ENCODE results near the gene MED10.
A peak's percentile ranks its signal among the peaks of the same experiment; 100 is the strongest.
"Not testable (repeated sequence)": the region's sequence is repeated elsewhere in the genome, so short reads cannot be mapped to it uniquely, and the experiment has no call there.

Gene MED10

GRCh38 chr5:6363454-6364011 is 14.8 kb downstream of the MED10 start:
- H3K9me3 Mint-ChIP-seq; DNase-seq (ENCODE audit: low spot score in 2 of 2); ATAC-seq (replicated peaks; ENCODE audit: extremely low read depth, poor library complexity, severe bottlenecking); H3K27me3 Mint-ChIP-seq; H3K4me3 Mint-ChIP-seq; H3K27ac Mint-ChIP-seq (ENCODE audit: low read depth): not testable (repeated sequence)
- peaks cover 11% of the 10 kb centered on the region for H3K36me3 Mint-ChIP-seq (ENCODE audit: insufficient read depth)
- peaks cover 12% of the 10 kb centered on the region for H3K4me1 Mint-ChIP-seq

DNA sequence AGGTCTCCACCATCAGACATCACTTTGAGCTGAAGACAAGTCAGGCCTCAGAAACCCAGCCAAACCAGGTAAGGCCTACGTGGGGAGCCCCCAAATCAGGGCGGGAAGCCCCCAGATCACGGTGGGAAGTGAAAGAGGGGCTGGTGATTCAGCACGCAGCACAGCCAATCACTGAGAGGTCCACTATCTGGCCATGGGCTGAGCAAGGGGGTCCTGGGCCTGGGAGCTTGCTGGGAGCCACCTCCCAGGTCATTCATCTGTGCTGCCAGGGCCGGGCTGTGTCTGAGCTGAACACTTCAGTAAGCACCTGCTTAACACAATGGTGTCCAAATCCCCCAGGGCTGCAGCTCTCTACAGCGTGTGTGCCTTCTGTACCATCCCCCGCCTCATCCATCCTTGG is 15.5 kb downstream of the MED10 start:
- no peaks in the 10 kb centered on the region for H3K27me3 Mint-ChIP-seq
- H3K27ac Mint-ChIP-seq (ENCODE audit: low read depth): no peak overlapping the region
- H3K36me3 Mint-ChIP-seq (ENCODE audit: insufficient read depth): peaks cover 9% of the 10 kb centered on the region
- DNase-seq (ENCODE audit: low spot score in 2 of 2): no peak
- no peak for ATAC-seq (replicated peaks; ENCODE audit: extremely low read depth, poor library complexity, severe bottlenecking)
- H3K4me1 Mint-ChIP-seq: peaks cover 12% of the 10 kb centered on the region
- no peaks in the 10 kb centered on the region for H3K9me3 Mint-ChIP-seq
- no peak overlapping the region for H3K4me3 Mint-ChIP-seq

DNA sequence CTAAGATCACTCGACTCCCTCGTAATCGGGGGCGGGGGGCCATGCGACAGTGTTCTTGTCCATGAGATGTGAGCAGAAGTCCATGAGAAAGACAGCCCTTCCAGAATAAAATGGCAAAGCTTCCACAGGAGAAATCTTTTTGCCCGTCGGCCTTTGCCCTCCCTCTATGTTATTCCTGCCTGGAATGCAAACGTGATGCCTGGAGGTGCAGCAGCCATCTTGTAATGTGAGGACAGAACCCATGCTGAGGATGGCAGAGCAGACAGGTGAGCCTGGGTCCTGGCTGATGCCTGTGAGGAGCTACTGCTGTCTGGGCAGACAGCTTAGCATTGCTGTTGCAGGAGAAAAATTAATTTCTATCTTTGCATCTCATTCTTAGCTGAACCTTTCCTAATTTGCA is 17.2 kb downstream of the MED10 start:
- Mint-ChIP-seq H3K27me3 (no peaks in the 10 kb centered on the region), H3K4me3 (no peak overlapping the region), H3K9me3 (no peaks in the 10 kb centered on the region), H3K36me3 (ENCODE audit: insufficient read depth) (peaks cover 6% of the 10 kb centered on the region), H3K4me1 (peaks cover 12% of the 10 kb centered on the region), H3K27ac (ENCODE audit: low read depth) (no peak overlapping the region)
- DNase-seq (ENCODE audit: low spot score in 2 of 2): no peak
- no peak for ATAC-seq (replicated peaks; ENCODE audit: extremely low read depth, poor library complexity, severe bottlenecking)

- ATAC-seq (replicated peaks; ENCODE audit: extremely low read depth, poor library complexity, severe bottlenecking) (no peak), DNase-seq (ENCODE audit: low spot score in 2 of 2) (no peak)
- peaks cover 6% of the 10 kb centered on the region for H3K36me3 Mint-ChIP-seq (ENCODE audit: insufficient read depth)
- peak overlapping the region; percentile 42 for H3K4me3 Mint-ChIP-seq
- no peaks in the 10 kb centered on the region for H3K27me3 Mint-ChIP-seq
- H3K27ac Mint-ChIP-seq (ENCODE audit: low read depth): peak overlapping the region; percentile 92
- H3K4me1 Mint-ChIP-seq: peaks cover 12% of the 10 kb centered on the region
- H3K9me3 Mint-ChIP-seq: no peaks in the 10 kb centered on the region
Measured at GRCh38 chr5:6360323-6361072, 17.8 kb downstream of the MED10 start.

DNA sequence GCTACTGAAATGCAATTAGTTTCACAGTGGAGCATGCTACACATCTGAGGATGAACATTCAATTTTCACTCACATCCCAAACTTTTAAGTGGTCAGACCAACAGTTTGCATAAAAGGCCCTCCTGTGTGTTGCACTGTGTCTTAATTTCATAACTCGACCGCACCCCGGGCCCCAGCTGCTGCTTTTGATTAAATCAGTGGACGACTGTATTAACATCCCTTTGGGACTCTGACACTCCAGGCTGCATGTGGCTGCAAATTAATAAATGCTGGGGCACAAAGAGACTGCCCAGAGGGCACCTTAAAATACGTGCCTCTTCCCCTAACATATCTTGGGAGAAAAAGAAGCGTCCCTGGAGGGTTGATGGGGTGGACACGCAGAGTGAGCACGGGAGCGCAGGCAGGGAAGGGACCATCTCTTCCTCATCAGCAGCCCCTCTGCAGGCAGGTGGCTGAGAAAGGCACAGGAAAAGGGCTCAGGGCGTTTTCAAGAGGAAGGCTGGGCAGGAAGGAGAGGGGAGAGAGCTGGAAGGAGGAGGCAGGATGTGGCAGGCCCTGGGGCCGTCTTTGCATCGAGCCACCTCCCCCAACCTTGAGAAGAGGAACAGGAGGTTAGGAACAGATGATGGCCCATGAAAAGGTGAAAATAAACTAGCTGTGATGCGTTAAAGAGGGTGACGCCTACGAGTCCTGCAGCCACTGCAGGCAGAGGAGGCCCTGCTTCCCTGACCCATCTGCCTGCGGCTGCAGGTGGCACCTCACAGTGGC is 18.6 kb downstream of the MED10 start:
- ATAC-seq (replicated peaks; ENCODE audit: extremely low read depth, poor library complexity, severe bottlenecking): no peak
- Mint-ChIP-seq H3K36me3 (ENCODE audit: insufficient read depth) (peaks cover 6% of the 10 kb centered on the region), H3K4me3 (peak overlapping the region; percentile 42)

DNA sequence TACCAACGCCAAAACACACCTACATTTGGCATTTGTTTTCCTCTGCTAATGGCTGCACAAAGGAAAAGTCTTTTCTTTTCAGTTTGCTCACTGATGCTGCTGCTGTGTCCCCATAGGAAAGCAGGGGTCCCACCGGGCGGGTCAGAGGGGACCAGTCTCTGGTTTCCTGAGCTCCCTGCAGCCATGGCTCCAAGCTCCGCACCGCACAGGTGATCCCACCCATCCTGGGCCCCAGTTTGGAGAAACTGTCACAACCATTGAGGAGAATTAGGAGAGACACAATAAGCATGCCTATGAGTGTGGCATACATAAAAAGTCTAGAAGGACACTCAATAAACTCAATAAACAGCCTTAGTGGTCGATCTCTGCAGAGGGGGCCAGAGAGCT is 19.9 kb downstream of the MED10 start:
- peaks cover 12% of the 10 kb centered on the region for H3K4me1 Mint-ChIP-seq
- DNase-seq (ENCODE audit: low spot score in 2 of 2) (no peak), ATAC-seq (replicated peaks; ENCODE audit: extremely low read depth, poor library complexity, severe bottlenecking) (no peak)
- no peaks in the 10 kb centered on the region for H3K27me3 Mint-ChIP-seq
- no peak overlapping the region for H3K27ac Mint-ChIP-seq (ENCODE audit: low read depth)
- H3K36me3 Mint-ChIP-seq (ENCODE audit: insufficient read depth): peaks cover 6% of the 10 kb centered on the region
- H3K4me3 Mint-ChIP-seq: no peak overlapping the region
- no peaks in the 10 kb centered on the region for H3K9me3 Mint-ChIP-seq

More for the DNA sequence above, 18.6 kb downstream of the MED10 start:
- Mint-ChIP-seq H3K27me3 (no peaks in the 10 kb centered on the region), H3K9me3 (no peaks in the 10 kb centered on the region), H3K27ac (ENCODE audit: low read depth) (peak overlapping the region; percentile 92), H3K4me1 (peaks cover 12% of the 10 kb centered on the region)
- no peak for DNase-seq (ENCODE audit: low spot score in 2 of 2)

- not testable (repeated sequence) for H3K4me3 Mint-ChIP-seq; ATAC-seq (replicated peaks; ENCODE audit: extremely low read depth, poor library complexity, severe bottlenecking); H3K9me3 Mint-ChIP-seq; DNase-seq (ENCODE audit: low spot score in 2 of 2); H3K36me3 Mint-ChIP-seq (ENCODE audit: insufficient read depth); H3K27me3 Mint-ChIP-seq; H3K27ac Mint-ChIP-seq (ENCODE audit: low read depth)
- peaks cover 12% of the 10 kb centered on the region for H3K4me1 Mint-ChIP-seq
Measured at GRCh38 chr5:6357817-6358433, 20.4 kb downstream of the MED10 start.

DNA sequence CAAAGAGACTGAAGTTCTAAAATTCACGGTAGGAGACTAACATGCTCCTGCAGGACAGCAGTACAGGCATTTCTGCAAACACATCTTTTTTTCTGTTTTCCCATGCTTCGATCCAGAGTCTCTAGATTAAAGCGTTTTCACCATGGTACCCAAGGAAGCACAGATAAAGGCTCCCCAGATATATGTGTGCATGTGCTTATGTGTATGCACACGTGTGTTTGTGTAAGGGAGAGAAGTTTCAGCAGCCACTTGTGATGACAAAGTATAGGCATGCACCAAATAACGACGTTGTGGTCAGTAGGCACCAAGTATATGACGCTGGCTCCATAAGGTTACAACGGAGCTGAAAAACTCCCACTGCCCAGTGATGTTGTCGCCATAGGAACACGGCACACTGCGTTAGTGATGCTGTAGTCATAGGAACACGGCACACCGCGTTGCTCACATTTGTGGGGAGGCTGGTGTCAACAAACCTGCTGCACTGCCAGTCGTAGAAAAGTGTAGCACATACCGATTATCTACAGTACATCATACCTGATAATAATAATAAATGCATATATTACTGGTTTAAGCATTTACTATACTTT is 21.7 kb downstream of the MED10 start:
- Mint-ChIP-seq H3K27ac (ENCODE audit: low read depth) (no peak overlapping the region), H3K36me3 (ENCODE audit: insufficient read depth) (peaks cover 3% of the 10 kb centered on the region), H3K9me3 (no peaks in the 10 kb centered on the region), H3K27me3 (no peaks in the 10 kb centered on the region), H3K4me1 (peaks cover 12% of the 10 kb centered on the region), H3K4me3 (no peak overlapping the region)
- ATAC-seq (replicated peaks; ENCODE audit: extremely low read depth, poor library complexity, severe bottlenecking) (no peak), DNase-seq (ENCODE audit: low spot score in 2 of 2) (no peak)

DNA sequence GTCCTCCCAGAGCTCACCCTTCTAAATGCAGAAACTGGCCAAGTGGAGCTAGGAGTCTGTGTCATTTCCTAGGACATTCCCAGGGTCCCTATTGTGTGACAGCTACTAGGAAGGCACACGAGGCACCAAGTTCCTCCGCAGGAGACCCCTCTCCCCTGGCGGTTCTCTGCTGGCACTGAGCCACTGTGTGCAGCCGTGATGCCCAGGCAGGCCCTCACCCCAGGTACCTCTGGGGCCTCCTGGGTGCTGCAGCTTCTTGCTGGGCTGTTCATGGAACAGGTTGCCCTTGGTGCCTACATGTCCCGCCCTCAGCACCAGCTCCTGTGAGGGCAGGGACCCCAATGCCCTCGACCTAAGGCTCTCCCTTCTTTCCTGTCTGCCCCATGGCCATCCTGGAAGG is 23.1 kb downstream of the MED10 start:
- Mint-ChIP-seq H3K27me3 (no peaks in the 10 kb centered on the region), H3K4me1 (peaks cover 8% of the 10 kb centered on the region), H3K9me3 (no peaks in the 10 kb centered on the region), H3K27ac (ENCODE audit: low read depth) (no peak overlapping the region), H3K4me3 (no peak overlapping the region), H3K36me3 (ENCODE audit: insufficient read depth) (peaks cover 3% of the 10 kb centered on the region)
- no peak for DNase-seq (ENCODE audit: low spot score in 2 of 2)
- ATAC-seq (replicated peaks; ENCODE audit: extremely low read depth, poor library complexity, severe bottlenecking): no peak

- H3K9me3 Mint-ChIP-seq: no peaks in the 10 kb centered on the region
- ATAC-seq (replicated peaks; ENCODE audit: extremely low read depth, poor library complexity, severe bottlenecking) (no peak), DNase-seq (ENCODE audit: low spot score in 2 of 2) (no peak)
- H3K27ac Mint-ChIP-seq (ENCODE audit: low read depth): peak overlapping the region; percentile 22
- H3K4me3 Mint-ChIP-seq: no peak overlapping the region
- peaks cover 2% of the 10 kb centered on the region for H3K36me3 Mint-ChIP-seq (ENCODE audit: insufficient read depth)
- H3K27me3 Mint-ChIP-seq: no peaks in the 10 kb centered on the region
- H3K4me1 Mint-ChIP-seq: peaks cover 4% of the 10 kb centered on the region
Measured at GRCh38 chr5:6354848-6355247, 23.5 kb downstream of the MED10 start.

- DNase-seq (ENCODE audit: low spot score in 2 of 2) (no peak), ATAC-seq (replicated peaks; ENCODE audit: extremely low read depth, poor library complexity, severe bottlenecking) (no peak)
- Mint-ChIP-seq H3K9me3 (no peaks in the 10 kb centered on the region), H3K27me3 (no peaks in the 10 kb centered on the region), H3K36me3 (ENCODE audit: insufficient read depth) (no peaks in the 10 kb centered on the region), H3K4me1 (no peaks in the 10 kb centered on the region), H3K4me3 (no peak overlapping the region), H3K27ac (ENCODE audit: low read depth) (peak overlapping the region; percentile 22)
Measured at GRCh38 chr5:6353602-6354302, 24.6 kb downstream of the MED10 start.

Measured in central memory CD8-positive, alpha-beta T cell (primary cell).